GM23338 (cell line): ENCODE results near the gene SLC29A1.

Experiments
- TF ChIP-seq, protein P1 (sequence below): IDR thresholded peaks from one replicate; pipeline ENCODE4 v1.6.1; 2018; ENCODE audit warnings: antibody characterized with exemption; ENCODE audit not compliant: unreplicated experiment
- TF ChIP-seq, protein P2 (sequence below), 2 experiments: fragments of 200-600 bp in 1 of 2; sonication (generic) in 1 of 2; conservative IDR thresholded peaks; 2 replicates each; pipeline versions ENCODE4 v1.5.1 to v1.6.1; 2016 to 2017; ENCODE audit warnings: antibody characterized with exemption in 2 of 2, low read depth in 2 of 2, mild to moderate bottlenecking in 2 of 2, moderate library complexity in 1 of 2

DNA sequence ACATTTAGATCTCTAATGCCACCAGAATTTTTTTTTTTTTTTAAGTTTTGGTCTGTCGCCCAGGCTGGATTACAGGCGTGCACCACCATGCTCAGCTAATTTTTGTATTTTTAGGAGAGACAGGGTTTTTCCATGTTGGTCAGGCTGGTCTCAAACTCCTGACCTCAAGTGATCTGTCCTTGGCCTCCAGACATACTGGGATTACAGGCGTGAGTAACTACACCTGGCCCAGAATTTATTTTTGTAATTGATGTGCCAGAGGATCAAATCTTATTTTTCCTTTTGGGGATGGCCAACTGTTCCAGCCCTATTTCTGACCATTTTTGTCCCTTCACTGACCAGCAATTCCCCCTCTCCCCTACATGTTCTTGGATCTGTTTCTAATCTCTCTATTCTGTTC is 24.7 kb upstream of the SLC29A1 start:
- TF ChIP-seq, protein P1, sequence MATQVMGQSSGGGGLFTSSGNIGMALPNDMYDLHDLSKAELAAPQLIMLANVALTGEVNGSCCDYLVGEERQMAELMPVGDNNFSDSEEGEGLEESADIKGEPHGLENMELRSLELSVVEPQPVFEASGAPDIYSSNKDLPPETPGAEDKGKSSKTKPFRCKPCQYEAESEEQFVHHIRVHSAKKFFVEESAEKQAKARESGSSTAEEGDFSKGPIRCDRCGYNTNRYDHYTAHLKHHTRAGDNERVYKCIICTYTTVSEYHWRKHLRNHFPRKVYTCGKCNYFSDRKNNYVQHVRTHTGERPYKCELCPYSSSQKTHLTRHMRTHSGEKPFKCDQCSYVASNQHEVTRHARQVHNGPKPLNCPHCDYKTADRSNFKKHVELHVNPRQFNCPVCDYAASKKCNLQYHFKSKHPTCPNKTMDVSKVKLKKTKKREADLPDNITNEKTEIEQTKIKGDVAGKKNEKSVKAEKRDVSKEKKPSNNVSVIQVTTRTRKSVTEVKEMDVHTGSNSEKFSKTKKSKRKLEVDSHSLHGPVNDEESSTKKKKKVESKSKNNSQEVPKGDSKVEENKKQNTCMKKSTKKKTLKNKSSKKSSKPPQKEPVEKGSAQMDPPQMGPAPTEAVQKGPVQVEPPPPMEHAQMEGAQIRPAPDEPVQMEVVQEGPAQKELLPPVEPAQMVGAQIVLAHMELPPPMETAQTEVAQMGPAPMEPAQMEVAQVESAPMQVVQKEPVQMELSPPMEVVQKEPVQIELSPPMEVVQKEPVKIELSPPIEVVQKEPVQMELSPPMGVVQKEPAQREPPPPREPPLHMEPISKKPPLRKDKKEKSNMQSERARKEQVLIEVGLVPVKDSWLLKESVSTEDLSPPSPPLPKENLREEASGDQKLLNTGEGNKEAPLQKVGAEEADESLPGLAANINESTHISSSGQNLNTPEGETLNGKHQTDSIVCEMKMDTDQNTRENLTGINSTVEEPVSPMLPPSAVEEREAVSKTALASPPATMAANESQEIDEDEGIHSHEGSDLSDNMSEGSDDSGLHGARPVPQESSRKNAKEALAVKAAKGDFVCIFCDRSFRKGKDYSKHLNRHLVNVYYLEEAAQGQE, result no peak
- TF ChIP-seq, protein P2, sequence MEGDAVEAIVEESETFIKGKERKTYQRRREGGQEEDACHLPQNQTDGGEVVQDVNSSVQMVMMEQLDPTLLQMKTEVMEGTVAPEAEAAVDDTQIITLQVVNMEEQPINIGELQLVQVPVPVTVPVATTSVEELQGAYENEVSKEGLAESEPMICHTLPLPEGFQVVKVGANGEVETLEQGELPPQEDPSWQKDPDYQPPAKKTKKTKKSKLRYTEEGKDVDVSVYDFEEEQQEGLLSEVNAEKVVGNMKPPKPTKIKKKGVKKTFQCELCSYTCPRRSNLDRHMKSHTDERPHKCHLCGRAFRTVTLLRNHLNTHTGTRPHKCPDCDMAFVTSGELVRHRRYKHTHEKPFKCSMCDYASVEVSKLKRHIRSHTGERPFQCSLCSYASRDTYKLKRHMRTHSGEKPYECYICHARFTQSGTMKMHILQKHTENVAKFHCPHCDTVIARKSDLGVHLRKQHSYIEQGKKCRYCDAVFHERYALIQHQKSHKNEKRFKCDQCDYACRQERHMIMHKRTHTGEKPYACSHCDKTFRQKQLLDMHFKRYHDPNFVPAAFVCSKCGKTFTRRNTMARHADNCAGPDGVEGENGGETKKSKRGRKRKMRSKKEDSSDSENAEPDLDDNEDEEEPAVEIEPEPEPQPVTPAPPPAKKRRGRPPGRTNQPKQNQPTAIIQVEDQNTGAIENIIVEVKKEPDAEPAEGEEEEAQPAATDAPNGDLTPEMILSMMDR (conservative IDR thresholded peaks at IDR 0.05; ENCODE audit: low read depth in 2 of 2), result no peak
